ENCODE results near the gene VANGL2.

Gene VANGL2

DNA sequence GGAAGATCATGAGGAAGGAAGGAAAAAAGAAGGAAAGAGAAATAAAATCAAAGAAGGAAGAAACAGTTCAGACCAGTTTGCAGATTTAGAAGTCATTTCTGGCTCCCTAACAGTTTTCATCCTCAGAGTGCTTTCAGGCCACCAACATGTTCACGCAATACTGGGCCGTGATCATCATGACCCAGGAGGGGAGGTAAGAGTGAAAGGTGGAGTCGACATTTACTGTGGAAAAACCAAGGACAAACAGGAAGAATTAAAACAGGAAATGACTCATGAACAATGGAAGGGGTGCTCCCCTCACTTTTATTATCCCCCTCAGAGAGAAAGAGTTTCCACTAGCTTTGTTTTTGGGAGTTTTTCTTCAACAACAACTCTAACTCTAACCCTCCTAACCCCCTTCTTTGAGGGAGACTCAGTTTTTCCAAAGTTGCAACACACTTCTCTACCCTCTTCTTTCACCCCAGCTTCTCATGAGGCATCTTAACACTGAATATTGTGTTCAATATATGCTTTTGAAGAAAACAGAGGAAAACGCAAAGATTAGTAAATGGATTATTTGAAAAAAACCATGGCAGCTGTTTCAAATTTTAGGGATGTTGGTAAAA, 60.4 kb downstream of the VANGL2 start:
- no peak for TF ChIP-seq EZH2phosphoT487 (IDR thresholded peaks at IDR 0.05; ENCODE audit: low read depth)
- TF ChIP-seq CTCF (IDR thresholded peaks at IDR 0.05; ENCODE audit: low read depth, low read length), result no peak
- Histone ChIP-seq H4K20me1 (ENCODE audit: insufficient read depth, low read length) (no peaks in the 10 kb centered on the region), H3K27ac (ENCODE audit: low read length) (no peak overlapping the region), H3K4me2 (ENCODE audit: low read length) (no peak overlapping the region), H3K36me3 (replicated peaks; ENCODE audit: low read depth, low read length) (peaks cover 3% of the 10 kb centered on the region), H3K4me3 (ENCODE audit: low read length) (no peak overlapping the region), H3K4me1 (ENCODE audit: low read length) (peaks cover 12% of the 10 kb centered on the region), H3K9ac (ENCODE audit: low read length) (no peak overlapping the region), H2AFZ (ENCODE audit: low read depth, low read length) (peak overlapping the region; percentile 66), H3K27me3 (ENCODE audit: low read depth, low read length) (no peaks in the 10 kb centered on the region), H3K9me3 (ENCODE audit: insufficient read depth, low read length) (0 out of 2 replicates have a peak, but pooled peaks cover 5% of the 10 kb centered on the region), H3K79me2 (ENCODE audit: low read length) (no peaks in the 10 kb centered on the region)

- no peaks in the 10 kb centered on the region for H3K27me3 ChIP-seq (ENCODE audit: low read depth, low read length)
- no peaks in the 10 kb centered on the region for H4K20me1 ChIP-seq (ENCODE audit: insufficient read depth, low read length)
- H3K4me2 ChIP-seq (ENCODE audit: low read length), result no peak overlapping the region
- peaks cover 26% of the 10 kb centered on the region for H3K4me1 ChIP-seq (ENCODE audit: low read length)
- H2AFZ ChIP-seq (ENCODE audit: low read depth, low read length), result no peak overlapping the region
- no peaks in the 10 kb centered on the region for H3K79me2 ChIP-seq (ENCODE audit: low read length)
- H3K27ac ChIP-seq (ENCODE audit: low read length), result no peak overlapping the region
- no peak overlapping the region for H3K9ac ChIP-seq (ENCODE audit: low read length)
- H3K36me3 ChIP-seq (replicated peaks; ENCODE audit: low read depth, low read length), result peaks cover 3% of the 10 kb centered on the region
- TF ChIP-seq EZH2phosphoT487 (IDR thresholded peaks at IDR 0.05; ENCODE audit: low read depth), result no peak
- no peak for TF ChIP-seq CTCF (IDR thresholded peaks at IDR 0.05; ENCODE audit: low read depth, low read length)
- no peak overlapping the region for H3K4me3 ChIP-seq (ENCODE audit: low read length)
- 0 out of 2 replicates have a peak, but pooled peaks cover 5% of the 10 kb centered on the region for H3K9me3 ChIP-seq (ENCODE audit: insufficient read depth, low read length)
Observed at GRCh38 chr1:160465123-160465522, 64.8 kb downstream of the VANGL2 start.

DNA sequence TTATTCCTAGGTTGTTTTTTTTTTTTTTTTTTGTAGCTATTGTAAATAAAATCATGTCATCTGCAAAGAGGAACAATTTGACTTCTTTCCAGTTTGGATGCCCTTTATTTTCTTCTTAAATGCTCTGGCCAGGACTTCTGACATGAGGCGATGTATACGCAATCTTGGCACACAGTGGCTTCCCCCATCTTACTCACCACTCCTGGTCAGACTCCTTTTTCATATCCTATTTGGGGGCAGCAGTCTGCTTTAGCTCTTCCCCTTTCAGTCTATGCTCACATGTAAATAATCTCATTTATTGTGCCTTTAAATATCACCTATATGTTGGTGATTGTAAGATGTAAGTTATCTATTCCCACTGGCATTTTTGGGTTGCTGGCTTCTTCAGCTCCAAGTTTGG, 66.6 kb downstream of the VANGL2 start:
- H3K4me1 ChIP-seq (ENCODE audit: low read length), result peaks cover 33% of the 10 kb centered on the region
- peaks cover 3% of the 10 kb centered on the region for H3K36me3 ChIP-seq (replicated peaks; ENCODE audit: low read depth, low read length)
- no peaks in the 10 kb centered on the region for H3K27me3 ChIP-seq (ENCODE audit: low read depth, low read length)
- 0 out of 2 replicates have a peak overlapping the region, but pooled peaks have one; percentile 4 for H2AFZ ChIP-seq (ENCODE audit: low read depth, low read length)
- no peaks in the 10 kb centered on the region for H4K20me1 ChIP-seq (ENCODE audit: insufficient read depth, low read length)
- no peak overlapping the region for H3K4me3 ChIP-seq (ENCODE audit: low read length)
- H3K4me2 ChIP-seq (ENCODE audit: low read length), result peak overlapping the region; percentile 36
- H3K27ac ChIP-seq (ENCODE audit: low read length), result no peak overlapping the region
- no peak overlapping the region for H3K9ac ChIP-seq (ENCODE audit: low read length)
- TF ChIP-seq EZH2phosphoT487 (IDR thresholded peaks at IDR 0.05; ENCODE audit: low read depth), result no peak
- TF ChIP-seq CTCF (IDR thresholded peaks at IDR 0.05; ENCODE audit: low read depth, low read length), result no peak
- no peaks in the 10 kb centered on the region for H3K79me2 ChIP-seq (ENCODE audit: low read length)
- H3K9me3 ChIP-seq (ENCODE audit: insufficient read depth, low read length), result 0 out of 2 replicates have a peak, but pooled peaks cover 5% of the 10 kb centered on the region

- Histone ChIP-seq H3K4me2 (ENCODE audit: low read length) (no peak overlapping the region), H3K27ac (ENCODE audit: low read length) (no peak overlapping the region), H3K27me3 (ENCODE audit: low read depth, low read length) (no peaks in the 10 kb centered on the region), H3K4me1 (ENCODE audit: low read length) (peaks cover 38% of the 10 kb centered on the region), H3K36me3 (replicated peaks; ENCODE audit: low read depth, low read length) (peaks cover 8% of the 10 kb centered on the region), H3K9ac (ENCODE audit: low read length) (no peak overlapping the region), H3K9me3 (ENCODE audit: insufficient read depth, low read length) (0 out of 2 replicates have a peak, but pooled peaks cover 5% of the 10 kb centered on the region), H4K20me1 (ENCODE audit: insufficient read depth, low read length) (no peaks in the 10 kb centered on the region), H3K4me3 (ENCODE audit: low read length) (no peak overlapping the region), H2AFZ (ENCODE audit: low read depth, low read length) (no peak overlapping the region), H3K79me2 (ENCODE audit: low read length) (no peaks in the 10 kb centered on the region)
- TF ChIP-seq EZH2phosphoT487 (IDR thresholded peaks at IDR 0.05; ENCODE audit: low read depth), result no peak
- TF ChIP-seq CTCF (IDR thresholded peaks at IDR 0.05; ENCODE audit: low read depth, low read length), result no peak
Observed at GRCh38 chr1:160467576-160467975, 67.2 kb downstream of the VANGL2 start.

Data from OCI-LY3 (cell line).